Keratinocyte (primary cell): ENCODE measurements around the gene ERICH2. TPM values are rescaled to one million over a fixed set of nuclear protein-coding genes. Genes with fewer than 3 reads are reported as not detected.

ENCODE experiments used
- DNase-seq: peaks from one replicate; pipeline ENCODE4 v3.0.0-alpha.2; 2011; ENCODE audit warnings: low read depth, missing footprints, low spot score
- FAIRE-seq: peaks from 2 replicates; lab custom pipeline; 2011; peaks lifted over from hg19 to GRCh38; lab: Jason Lieb, UNC
- H2AFZ ChIP-seq: 2 replicates; pipeline ENCODE4 v1.6.0; 2012; ENCODE audit warnings: low read length, control low read depth, inconsistent platforms; ENCODE audit not compliant: control insufficient read depth
- H3K27ac ChIP-seq: 2 replicates; pipeline ENCODE4 v1.5.1; 2011; ENCODE audit warnings: low read length; ENCODE audit not compliant: control insufficient read depth, insufficient read depth
- H3K27me3 ChIP-seq: 3 replicates; pipeline ENCODE4 v1.6.0; 2011; ENCODE audit warnings: low read length; ENCODE audit not compliant: control insufficient read depth, insufficient read depth; ENCODE audit errors: extremely low read depth
- H3K36me3 ChIP-seq, 2 experiments: 2 replicates in 1 of 2; 3 replicates in 1 of 2; pipeline ENCODE4 v1.5.1; 2011; ENCODE audit warnings: low read length in 2 of 2, mild to moderate bottlenecking in 1 of 2; ENCODE audit not compliant: control insufficient read depth in 2 of 2, insufficient read depth in 2 of 2; ENCODE audit errors: extremely low read depth in 1 of 2
- H3K4me1 ChIP-seq: 3 replicates; pipeline ENCODE4 v1.5.1; 2011; ENCODE audit warnings: low read length; ENCODE audit not compliant: control insufficient read depth, insufficient read depth; ENCODE audit errors: extremely low read depth
- H3K4me2 ChIP-seq: 3 replicates; pipeline ENCODE4 v1.6.0; 2011; ENCODE audit warnings: low read depth, low read length; ENCODE audit not compliant: control insufficient read depth, insufficient read depth; ENCODE audit errors: extremely low read depth
- H3K4me3 ChIP-seq, 3 experiments: fragments of 200-600 bp in 1 of 3; sonication (generic) in 1 of 3; 2 replicates in 2 of 3; 3 replicates in 1 of 3; pipeline ENCODE4 v1.5.1; 2011 to 2016; ENCODE audit warnings: low read length in 3 of 3, mild to moderate bottlenecking in 3 of 3, control low read depth in 2 of 3, inconsistent platforms in 1 of 3, low read depth in 1 of 3, mixed read lengths in 1 of 3, mixed run types in 1 of 3, moderate library complexity in 1 of 3; ENCODE audit not compliant: control insufficient read depth in 2 of 3, insufficient read depth in 2 of 3; ENCODE audit errors: extremely low read depth in 1 of 3
- H3K79me2 ChIP-seq: 2 replicates; pipeline ENCODE4 v1.6.0; 2012; ENCODE audit warnings: low read length; ENCODE audit not compliant: control insufficient read depth, insufficient read depth
- H3K9ac ChIP-seq: 3 replicates; pipeline ENCODE4 v1.6.0; 2011; ENCODE audit warnings: low read length; ENCODE audit not compliant: control insufficient read depth, insufficient read depth; ENCODE audit errors: extremely low read depth
- H3K9me1 ChIP-seq: 3 replicates; pipeline ENCODE4 v1.6.0; 2011; ENCODE audit warnings: low read length; ENCODE audit not compliant: control insufficient read depth, insufficient read depth; ENCODE audit errors: extremely low read depth
- H3K9me3 ChIP-seq: 2 replicates; pipeline ENCODE4 v1.5.1; 2012; ENCODE audit warnings: low read depth, low read length; ENCODE audit not compliant: control insufficient read depth
- H4K20me1 ChIP-seq: 3 replicates; pipeline ENCODE4 v1.6.0; 2011; ENCODE audit warnings: low read length; ENCODE audit not compliant: control insufficient read depth, insufficient read depth; ENCODE audit errors: extremely low read depth
- CTCF ChIP-seq, 3 experiments: IDR thresholded peaks in 1 of 3; conservative IDR thresholded peaks in 1 of 3; optimal IDR thresholded peaks in 1 of 3; 2 replicates in 2 of 3; 3 replicates in 1 of 3; pipeline versions ENCODE3 to v1.5.1; 2011; ENCODE audit warnings: low read length in 3 of 3, mild to moderate bottlenecking in 3 of 3, moderate library complexity in 2 of 3, control low read depth in 1 of 3, inconsistent platforms in 1 of 3; ENCODE audit not compliant: insufficient read depth in 2 of 3; ENCODE audit errors: extremely low read depth in 1 of 3
- EZH2 ChIP-seq: IDR thresholded peaks from one replicate; pipeline ENCODE4 v1.6.1; 2012; ENCODE audit warnings: inconsistent platforms, mild to moderate bottlenecking, low read length, moderate library complexity
- dilution Hi-C: fragments of 300-500 bp; cut with MboI; formaldehyde crosslinking; loops from one replicate; pipeline ENCODE4 v1.7.0; 2020; ENCODE audit warnings: low sequenced_read_pairs; ENCODE audit not compliant: extremely low pct_ligation_motif_present
- polyA plus RNA-seq, 5 experiments: library from polyadenylated mRNA; depleted of rRNA in 3 of 5; stranded (reverse) in 3 of 5; stranded (forward) in 1 of 5; unstranded in 1 of 5; fragments of >200 nt; gene quantifications; 1 replicate in 1 of 5; 2 replicates in 3 of 5; 3 replicates in 1 of 5; pipeline versions ENCODE4 v1.2.1 to v1.2.3, GENCODE V29; 2011 to 2012; ENCODE audit warnings: missing spikeins in 2 of 5, low read depth in 1 of 5, low replicate concordance in 1 of 5

Gene ERICH2
- polyA plus RNA-seq, 1 donor (not counting 4 experiments of a cell fraction or from before 2014, with no cell fraction given), result 1.3 TPM

GRCh38 chr2:170763232-170763631 is 6.9 kb upstream of the ERICH2 start:
- H3K27me3 ChIP-seq, result no peaks in the 10 kb centered on the region
- H3K4me2 ChIP-seq, result no peak overlapping the region
- no peak for TF ChIP-seq EZH2
- TF ChIP-seq CTCF (optimal IDR thresholded peaks at IDR 0.05 in 1 of 3, IDR thresholded peaks at IDR 0.05 in 1 of 3, conservative IDR thresholded peaks at IDR 0.05 in 1 of 3; ENCODE audit: extremely low read depth in 1 of 3, insufficient read depth in 2 of 3, low read length in 3 of 3), result no peak
- DNase-seq, result no peak
- no peak overlapping the region for H3K9ac ChIP-seq
- dilution Hi-C loops, result no loop called here
- H3K79me2 ChIP-seq, result no peaks in the 10 kb centered on the region
- no peaks in the 10 kb centered on the region for H3K9me1 ChIP-seq
- no peak overlapping the region for H3K4me3 ChIP-seq
- H2AFZ ChIP-seq, result no peak overlapping the region
- no peaks in the 10 kb centered on the region for H3K4me1 ChIP-seq
- H3K9me3 ChIP-seq, result no peaks in the 10 kb centered on the region
- no peaks in the 10 kb centered on the region for H3K36me3 ChIP-seq
- no peaks in the 10 kb centered on the region for H4K20me1 ChIP-seq
- FAIRE-seq, result no peak
- H3K27ac ChIP-seq, result no peak overlapping the region

DNA sequence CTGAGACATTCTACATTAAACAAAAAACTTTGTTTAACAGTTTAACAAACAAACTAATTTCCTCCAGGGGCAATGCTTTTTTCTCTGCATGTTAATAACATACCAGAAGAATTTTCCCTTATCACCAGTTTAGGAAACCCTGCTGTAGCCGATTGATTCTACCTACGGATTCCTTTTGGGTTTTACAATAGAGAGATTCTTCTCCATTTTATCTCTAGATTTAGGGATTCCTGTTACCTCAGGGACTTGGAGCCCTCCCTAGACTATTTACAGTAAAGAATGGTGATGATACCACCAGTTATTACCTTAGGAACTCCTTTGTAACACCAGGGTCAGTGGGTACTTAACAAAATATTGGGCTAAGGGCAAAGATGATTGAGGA is 5.3 kb upstream of the ERICH2 start:
- dilution Hi-C loops, result no loop called here

More for the DNA sequence above, 5.3 kb upstream of the ERICH2 start:
- H3K36me3 ChIP-seq, result no peaks in the 10 kb centered on the region
- no peaks in the 10 kb centered on the region for H3K27me3 ChIP-seq
- H3K9me3 ChIP-seq, result no peaks in the 10 kb centered on the region
- no peak for FAIRE-seq
- H3K4me2 ChIP-seq, result no peak overlapping the region
- H3K9me1 ChIP-seq, result no peaks in the 10 kb centered on the region
- no peaks in the 10 kb centered on the region for H4K20me1 ChIP-seq
- H3K4me3 ChIP-seq, result no peak overlapping the region
- no peak for DNase-seq
- H3K9ac ChIP-seq, result no peak overlapping the region
- no peak overlapping the region for H2AFZ ChIP-seq
- peaks cover 2% of the 10 kb centered on the region for H3K4me1 ChIP-seq
- no peaks in the 10 kb centered on the region for H3K79me2 ChIP-seq
- no peak overlapping the region for H3K27ac ChIP-seq
- TF ChIP-seq CTCF (optimal IDR thresholded peaks at IDR 0.05 in 1 of 3, IDR thresholded peaks at IDR 0.05 in 1 of 3, conservative IDR thresholded peaks at IDR 0.05 in 1 of 3; ENCODE audit: extremely low read depth in 1 of 3, insufficient read depth in 2 of 3, low read length in 3 of 3) (no peak), EZH2 (no peak)
